Left ventricle myocardium superior (tissue), 1 donor: ENCODE data around the gene OR2Z1. TPM values are rescaled to one million over a fixed set of nuclear protein-coding genes. Genes with fewer than 3 reads are reported as not detected.
"Not testable (repeated sequence)": the region's sequence is repeated elsewhere in the genome, so short reads cannot be mapped to it uniquely, and the experiment has no call there.

Experiments used
- ATAC-seq: fragments of 200-7000 bp; cut with Tn5 transposase; one replicate; pipeline ENCODE4 v1.9.1; 2020; ENCODE audit warnings: mild to moderate bottlenecking, moderate library complexity
- DNase-seq: peaks from one replicate; pipeline ENCODE4 v3.0.0-alpha.2; 2020
- intact Hi-C: fragments of 100-400 bp; cut with micrococcal nuclease; formaldehyde crosslinking; loops from one replicate; pipeline ENCODE4 v1.11.0; 2022
- total RNA-seq: library from RNA; stranded (reverse); fragmentation: NEBNext Ultra II Directional; extraction: Animal tissue kit (Norgen Biotek cat#: 25700); gene quantifications from one replicate; pipeline ENCODE4 v1.2.1, GENCODE V29; 2021
- donor health status: DM: no; HTN: yes; CAD: no; lungs with severe emphysema.

OR2Z1 gene
- total RNA-seq, 1 donor from 2014 or later: not detected

DNA sequence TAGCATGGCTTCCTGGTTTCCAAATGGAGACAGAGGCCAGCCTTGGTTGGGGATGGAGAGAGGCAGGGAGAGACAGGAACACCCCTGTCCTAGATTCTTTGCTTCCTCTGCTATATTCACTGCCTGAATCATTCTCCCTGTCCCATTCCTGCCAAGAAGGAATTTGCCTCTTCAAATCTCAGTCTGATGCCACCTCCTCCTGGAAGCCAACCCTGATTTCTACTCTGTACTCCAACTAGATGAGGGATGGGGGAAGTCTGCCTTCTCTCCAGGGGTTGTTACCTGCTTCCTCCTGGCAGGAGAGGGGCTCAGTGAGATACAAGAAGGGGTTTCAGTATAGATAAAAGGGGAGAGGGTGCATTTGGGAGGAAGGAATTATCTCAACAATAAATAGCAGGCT is 21.5 kb upstream of the OR2Z1 start:
- DNase-seq (no peak), ATAC-seq (no peak)
- intact Hi-C loops: no loop called here

- DNase-seq: no peak
- ATAC-seq: no peak
- intact Hi-C loops: no loop called here
These were observed 20.5 kb upstream of the OR2Z1 start for GRCh38 chr19:8700956-8701355.

DNA sequence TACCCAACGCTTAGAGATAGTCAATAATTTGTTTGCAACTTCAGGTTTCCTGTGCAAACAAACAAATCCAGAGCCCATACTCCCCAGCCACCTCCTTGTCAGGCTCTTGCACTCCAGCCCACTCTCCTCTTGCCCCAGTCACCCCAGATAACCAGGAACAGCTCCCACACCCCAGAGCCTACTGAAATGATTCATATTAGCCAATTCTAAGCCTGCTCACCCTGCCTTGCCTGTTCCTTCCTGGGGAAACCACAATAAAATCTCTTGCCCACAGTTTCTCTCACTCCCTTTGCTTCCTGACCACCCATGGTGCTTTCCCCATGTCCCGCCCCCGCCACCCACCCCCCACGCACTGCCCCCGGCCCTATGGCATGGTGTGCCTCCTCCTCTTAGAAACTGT is 19.1 kb upstream of the OR2Z1 start:
- no peak for DNase-seq
- intact Hi-C loops: no loop called here
- ATAC-seq: no peak

- intact Hi-C loops: no loop called here
- DNase-seq: no peak
- no peak for ATAC-seq
These were observed 18.2 kb upstream of the OR2Z1 start for GRCh38 chr19:8703223-8703622.

- intact Hi-C loops, DNase-seq, ATAC-seq: not testable (repeated sequence)
These were observed 16.1 kb upstream of the OR2Z1 start for GRCh38 chr19:8705304-8705703.

DNA sequence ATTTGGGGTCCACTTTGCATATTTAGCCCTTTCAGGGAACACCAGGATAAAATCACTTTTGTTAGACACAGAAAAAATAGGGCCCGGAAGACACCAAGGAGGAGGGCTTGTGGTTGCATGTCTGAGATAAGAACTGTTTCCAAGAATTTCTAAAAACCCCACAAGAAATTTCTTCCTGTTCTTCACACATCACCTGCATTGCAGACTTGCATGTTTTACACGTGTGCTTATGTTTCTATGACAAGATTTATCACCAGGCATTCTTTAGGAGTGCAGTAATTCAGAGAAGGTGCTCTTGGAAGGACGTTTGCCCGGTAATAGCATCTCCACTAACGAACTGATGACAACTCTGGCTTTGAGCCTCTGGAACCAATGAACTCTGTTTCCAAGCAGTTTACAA is 15.7 kb upstream of the OR2Z1 start:
- intact Hi-C loops: no loop called here
- no peak for ATAC-seq

GRCh38 chr19:8710337-8710736 is 11.1 kb upstream of the OR2Z1 start:
- DNase-seq, intact Hi-C loops, ATAC-seq: not testable (repeated sequence)

More for the DNA sequence above, 15.7 kb upstream of the OR2Z1 start:
- no peak for DNase-seq

DNA sequence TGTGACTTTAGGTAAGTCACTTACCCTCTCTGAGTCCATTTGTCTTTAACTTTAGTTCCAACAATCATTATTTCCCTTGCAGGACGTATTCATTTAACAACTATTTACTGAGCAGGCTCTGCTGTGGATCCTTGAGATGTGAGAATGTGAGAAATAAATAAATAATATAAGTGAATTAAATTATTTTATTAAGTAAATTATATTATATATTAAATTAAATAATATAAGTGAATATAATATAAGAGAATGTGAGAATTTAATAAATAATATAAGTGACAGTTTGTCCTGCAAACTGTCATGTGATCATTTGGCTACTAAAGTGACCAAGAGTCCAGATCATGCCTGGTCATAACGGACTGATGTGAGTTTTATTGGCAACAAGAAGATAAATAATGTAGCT is 598 bp downstream of the OR2Z1 start:
- intact Hi-C loops: no loop called here
- no peak for ATAC-seq
- no peak for DNase-seq

DNA sequence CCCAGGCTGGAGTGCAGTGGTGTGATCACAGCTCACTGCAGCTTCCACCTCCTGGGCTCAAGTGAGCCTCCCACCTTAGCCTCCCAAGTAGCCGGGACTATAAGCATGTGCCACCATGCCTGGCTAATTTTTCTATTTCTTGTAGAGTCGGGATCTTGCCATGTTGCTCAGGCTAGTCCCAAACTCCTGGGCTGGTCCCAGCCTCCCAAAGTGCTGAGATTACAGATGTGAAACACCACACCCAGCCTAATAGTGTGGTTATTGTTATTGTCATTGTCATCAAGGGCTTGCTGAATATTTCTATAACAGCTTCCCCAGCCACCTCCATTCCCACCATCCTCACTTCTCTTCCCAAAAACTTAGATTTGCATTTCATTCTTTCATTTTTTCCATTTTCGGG is 2.8 kb downstream of the OR2Z1 start:
- intact Hi-C loops: no loop called here
- no peak for DNase-seq
- ATAC-seq: no peak

GRCh38 chr19:8731428-8732169 is 10.2 kb downstream of the OR2Z1 start:
- no peak for ATAC-seq
- DNase-seq: no peak
- intact Hi-C loops: no loop called here

DNA sequence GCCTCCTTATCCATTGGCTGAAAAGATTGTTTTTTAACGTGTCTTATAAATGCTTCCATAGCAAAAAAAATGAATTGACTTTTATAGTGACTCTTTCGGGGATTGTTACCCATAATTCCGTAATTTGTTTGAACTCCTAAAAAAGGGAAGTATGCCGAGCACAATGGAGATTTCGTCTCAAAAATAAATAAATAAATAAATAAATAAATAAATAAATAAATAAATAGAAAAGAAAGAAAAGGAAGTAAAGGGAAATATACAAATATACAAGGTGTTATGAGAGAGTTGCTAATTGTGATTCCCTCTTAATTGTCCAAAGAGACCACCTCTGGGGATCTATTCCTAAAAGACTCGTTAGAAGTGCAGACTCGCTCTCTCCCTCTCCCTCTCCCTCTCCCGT is 16.9 kb downstream of the OR2Z1 start:
- DNase-seq (no peak), ATAC-seq (no peak)
- intact Hi-C loops: no loop called here

GRCh38 chr19:8739291-8740065 is 18.0 kb downstream of the OR2Z1 start:
- ATAC-seq, DNase-seq, intact Hi-C loops: not testable (repeated sequence)

DNA sequence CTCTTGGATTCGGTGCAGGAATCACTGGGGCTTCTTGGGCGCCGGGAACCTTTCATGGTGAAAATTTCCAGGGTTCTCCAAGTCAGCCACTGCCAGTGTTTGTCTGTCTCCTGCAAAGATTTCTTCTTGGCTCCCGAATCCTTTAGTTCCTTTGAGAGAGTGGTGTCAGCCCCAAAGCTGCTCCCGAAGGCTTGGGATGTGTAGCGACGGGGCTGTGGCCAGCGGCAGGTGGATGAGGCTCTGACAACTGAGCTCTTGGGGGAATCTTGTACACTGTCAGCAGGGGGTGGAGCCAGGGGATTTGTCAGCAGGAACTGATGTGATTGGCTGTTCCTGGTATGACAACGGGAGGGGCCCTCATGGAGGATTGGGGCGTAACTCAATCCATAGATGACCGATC is 45.8 kb downstream of the OR2Z1 start:
- ATAC-seq, intact Hi-C loops: not testable (repeated sequence)
- peak; percentile 23 for DNase-seq

GRCh38 chr19:8769265-8769664 is 47.8 kb downstream of the OR2Z1 start:
- DNase-seq, intact Hi-C loops, ATAC-seq: not testable (repeated sequence)

DNA sequence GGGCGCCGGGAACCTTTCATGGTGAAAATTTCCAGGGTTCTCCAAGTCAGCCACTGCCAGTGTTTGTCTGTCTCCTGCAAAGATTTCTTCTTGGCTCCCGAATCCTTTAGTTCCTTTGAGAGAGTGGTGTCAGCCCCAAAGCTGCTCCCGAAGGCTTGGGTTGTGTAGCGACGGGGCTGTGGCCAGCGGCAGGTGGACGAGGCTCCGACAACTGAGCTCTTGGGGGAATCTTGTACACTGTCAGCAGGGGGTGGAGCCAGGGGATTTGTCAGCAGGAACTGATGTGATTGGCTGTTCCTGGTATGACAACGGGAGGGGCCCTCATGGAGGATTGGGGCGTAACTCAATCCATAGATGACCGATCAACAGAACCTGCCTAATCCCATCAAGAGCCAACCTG is 52.2 kb downstream of the OR2Z1 start:
- DNase-seq, intact Hi-C loops, ATAC-seq: not testable (repeated sequence)

Other genes with a start within 250 kb of the OR2Z1 start
- gene PRAM1, start 219.0 kb upstream of the OR2Z1 start, total RNA-seq: 0.59 TPM
- 12.9 TPM for gene ZNF414, start 207.5 kb upstream of the OR2Z1 start, total RNA-seq
- 8.0 TPM for gene MYO1F, start 144.2 kb upstream of the OR2Z1 start, total RNA-seq
- 10.0 TPM for gene ADAMTS10, start 110.9 kb upstream of the OR2Z1 start, total RNA-seq
- not detected for gene NFILZ, start 91.0 kb upstream of the OR2Z1 start, total RNA-seq
- not detected for gene ACTL9, start 22.8 kb upstream of the OR2Z1 start, total RNA-seq
- 10.8 TPM for gene ZNF558, start 110.7 kb downstream of the OR2Z1 start, total RNA-seq
- not detected for gene MBD3L1, start 110.7 kb downstream of the OR2Z1 start, total RNA-seq